ENCODE measurements around the gene CYP4A11.

DNA sequence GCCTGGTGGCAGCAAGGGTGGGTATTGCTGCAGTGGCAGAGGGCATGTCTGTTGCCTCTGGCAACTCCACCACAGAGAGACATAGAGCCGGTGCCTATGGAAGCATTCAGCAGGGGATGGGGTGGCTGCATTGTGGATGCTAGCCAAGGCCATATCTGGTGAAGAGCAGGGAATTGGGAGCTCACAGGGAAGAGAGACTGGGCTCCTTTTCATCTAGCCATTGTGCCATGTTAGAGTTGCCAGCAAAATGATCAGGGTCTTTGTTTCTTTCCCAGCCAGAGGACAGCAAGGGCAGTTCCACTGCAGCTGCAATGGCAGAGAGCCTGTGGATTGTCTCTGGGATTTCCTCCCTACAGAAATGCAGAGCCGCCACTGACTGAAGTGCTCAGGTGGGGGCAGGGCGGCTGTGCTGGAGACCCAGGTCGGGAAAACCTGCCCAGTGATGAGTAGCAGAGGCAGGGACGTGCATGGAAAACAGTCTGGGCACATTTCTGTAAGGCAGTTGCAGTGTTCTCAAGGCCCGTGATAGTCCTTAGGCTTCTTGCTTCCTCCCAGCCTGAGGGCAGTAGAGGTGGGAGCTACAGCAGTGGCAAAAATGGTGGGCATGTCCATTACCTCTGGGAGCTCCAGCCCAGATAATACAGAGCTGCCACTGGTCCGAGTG, 42.0 kb upstream of the CYP4A11 start:
- TF ChIP-seq CTCF (IDR thresholded peaks at IDR 0.05; ENCODE audit: insufficient read depth, low read length, poor library complexity, severe bottlenecking) (no peak), EZH2phosphoT487 (conservative IDR thresholded peaks at IDR 0.05; ENCODE audit: low read length) (no peak)
